Measurements from ENCODE around the gene CTCFL.

DNA sequence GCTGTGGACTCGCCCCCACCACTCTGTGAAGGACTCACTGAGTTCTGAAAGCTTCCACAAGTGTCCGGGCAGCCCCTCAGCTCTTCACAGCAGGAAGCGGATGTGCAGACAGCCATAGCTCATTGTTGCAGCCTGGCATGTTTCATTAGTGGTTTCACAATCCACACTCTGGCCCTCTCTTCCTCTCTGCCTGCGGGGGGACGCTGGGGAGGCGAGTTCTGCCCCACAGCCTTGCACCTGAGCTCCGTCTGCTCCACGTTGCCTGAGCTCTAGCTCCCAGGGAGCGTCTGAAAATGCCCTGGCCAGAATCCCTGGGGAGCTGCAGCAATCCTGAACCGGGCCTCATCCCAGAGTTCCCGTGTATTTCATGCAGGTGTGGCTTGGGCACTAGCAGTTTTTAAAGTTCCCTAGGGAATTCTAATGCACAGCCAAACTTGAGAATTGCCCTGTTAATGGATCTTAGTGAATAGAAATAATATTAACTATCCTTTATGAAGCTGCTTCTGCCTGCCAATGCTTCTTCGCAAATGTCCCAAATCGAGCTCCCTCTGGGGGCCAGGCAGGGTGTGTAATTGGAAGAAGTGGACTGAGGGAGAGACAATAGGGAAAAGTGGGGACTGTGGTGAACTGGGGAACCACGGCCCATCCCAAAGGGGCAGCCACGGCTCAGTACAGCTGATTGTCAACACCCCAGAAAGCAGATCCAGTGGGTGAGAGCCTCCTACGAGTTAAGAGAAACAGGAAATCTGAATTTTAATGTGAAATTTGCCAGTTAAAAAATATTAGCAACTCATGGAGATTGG lies 51.5 kb downstream of the CTCFL start:
- TF ChIP-seq POLR2AphosphoS5 (IDR thresholded peaks at IDR 0.05) = peak; percentile 58 to 81 (median 73)
- TF ChIP-seq, protein P1, sequence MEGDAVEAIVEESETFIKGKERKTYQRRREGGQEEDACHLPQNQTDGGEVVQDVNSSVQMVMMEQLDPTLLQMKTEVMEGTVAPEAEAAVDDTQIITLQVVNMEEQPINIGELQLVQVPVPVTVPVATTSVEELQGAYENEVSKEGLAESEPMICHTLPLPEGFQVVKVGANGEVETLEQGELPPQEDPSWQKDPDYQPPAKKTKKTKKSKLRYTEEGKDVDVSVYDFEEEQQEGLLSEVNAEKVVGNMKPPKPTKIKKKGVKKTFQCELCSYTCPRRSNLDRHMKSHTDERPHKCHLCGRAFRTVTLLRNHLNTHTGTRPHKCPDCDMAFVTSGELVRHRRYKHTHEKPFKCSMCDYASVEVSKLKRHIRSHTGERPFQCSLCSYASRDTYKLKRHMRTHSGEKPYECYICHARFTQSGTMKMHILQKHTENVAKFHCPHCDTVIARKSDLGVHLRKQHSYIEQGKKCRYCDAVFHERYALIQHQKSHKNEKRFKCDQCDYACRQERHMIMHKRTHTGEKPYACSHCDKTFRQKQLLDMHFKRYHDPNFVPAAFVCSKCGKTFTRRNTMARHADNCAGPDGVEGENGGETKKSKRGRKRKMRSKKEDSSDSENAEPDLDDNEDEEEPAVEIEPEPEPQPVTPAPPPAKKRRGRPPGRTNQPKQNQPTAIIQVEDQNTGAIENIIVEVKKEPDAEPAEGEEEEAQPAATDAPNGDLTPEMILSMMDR (IDR thresholded peaks at IDR 0.05 in 8 of 11, conservative IDR thresholded peaks at IDR 0.05 in 3 of 11) = peak in 1 of 11 experiments; percentile 14

Data from spleen (tissue), 7 donors.